Measurements from ENCODE around the gene AFF3.

The AFF3 gene

GRCh38 chr2:99819766-99820165, 322.6 kb downstream of the AFF3 start:
- H3K36me3 ChIP-seq (ENCODE audit: low read depth): no peaks in the 10 kb centered on the region
- no peak for TF ChIP-seq CTCF (IDR thresholded peaks at IDR 0.05; ENCODE audit: poor library complexity, severe bottlenecking)
- no peak overlapping the region for H3K4me3 ChIP-seq (ENCODE audit: severe bottlenecking)
- DNase-seq (ENCODE audit: low spot score) (no peak), ATAC-seq (ENCODE audit: low read depth) (no peak)
- no peaks in the 10 kb centered on the region for H3K9me3 ChIP-seq (ENCODE audit: severe bottlenecking)
- no peak overlapping the region for H3K27ac ChIP-seq (ENCODE audit: poor library complexity, severe bottlenecking)
- H3K4me1 ChIP-seq (ENCODE audit: insufficient read depth, poor library complexity, severe bottlenecking): no peaks in the 10 kb centered on the region
- peaks cover 6% of the 10 kb centered on the region for H3K27me3 ChIP-seq (ENCODE audit: insufficient read depth, poor library complexity, severe bottlenecking)

- Histone ChIP-seq H3K4me3 (ENCODE audit: severe bottlenecking) (no peak overlapping the region), H3K36me3 (ENCODE audit: low read depth) (no peaks in the 10 kb centered on the region), H3K4me1 (ENCODE audit: insufficient read depth, poor library complexity, severe bottlenecking) (no peaks in the 10 kb centered on the region), H3K9me3 (ENCODE audit: severe bottlenecking) (no peaks in the 10 kb centered on the region), H3K27ac (ENCODE audit: poor library complexity, severe bottlenecking) (no peak overlapping the region), H3K27me3 (ENCODE audit: insufficient read depth, poor library complexity, severe bottlenecking) (peaks cover 6% of the 10 kb centered on the region)
- peak; percentile 57 for TF ChIP-seq CTCF (IDR thresholded peaks at IDR 0.05; ENCODE audit: poor library complexity, severe bottlenecking)
- ATAC-seq (ENCODE audit: low read depth) (no peak), DNase-seq (ENCODE audit: low spot score) (no peak)
Measured at GRCh38 chr2:99818842-99819241, 323.5 kb downstream of the AFF3 start.

GRCh38 chr2:99816908-99817307, 325.5 kb downstream of the AFF3 start:
- no peak overlapping the region for H3K27ac ChIP-seq (ENCODE audit: poor library complexity, severe bottlenecking)

GRCh38 chr2:99812426-99812825, 330.0 kb downstream of the AFF3 start:
- H3K27me3 ChIP-seq (ENCODE audit: insufficient read depth, poor library complexity, severe bottlenecking): no peaks in the 10 kb centered on the region
- no peak for ATAC-seq (ENCODE audit: low read depth)
- DNase-seq (ENCODE audit: low spot score): no peak
- H3K27ac ChIP-seq (ENCODE audit: poor library complexity, severe bottlenecking): no peak overlapping the region
- no peak for TF ChIP-seq CTCF (IDR thresholded peaks at IDR 0.05; ENCODE audit: poor library complexity, severe bottlenecking)
- no peaks in the 10 kb centered on the region for H3K9me3 ChIP-seq (ENCODE audit: severe bottlenecking)
- no peaks in the 10 kb centered on the region for H3K36me3 ChIP-seq (ENCODE audit: low read depth)
- peaks cover 22% of the 10 kb centered on the region for H3K4me1 ChIP-seq (ENCODE audit: insufficient read depth, poor library complexity, severe bottlenecking)
- H3K4me3 ChIP-seq (ENCODE audit: severe bottlenecking): no peak overlapping the region

More at GRCh38 chr2:99816908-99817307, 325.5 kb downstream of the AFF3 start:
- Histone ChIP-seq H3K27me3 (ENCODE audit: insufficient read depth, poor library complexity, severe bottlenecking) (peaks cover 6% of the 10 kb centered on the region), H3K36me3 (ENCODE audit: low read depth) (no peaks in the 10 kb centered on the region), H3K4me3 (ENCODE audit: severe bottlenecking) (no peak overlapping the region), H3K4me1 (ENCODE audit: insufficient read depth, poor library complexity, severe bottlenecking) (no peaks in the 10 kb centered on the region), H3K9me3 (ENCODE audit: severe bottlenecking) (no peaks in the 10 kb centered on the region)
- DNase-seq (ENCODE audit: low spot score) (no peak), ATAC-seq (ENCODE audit: low read depth) (0 out of 3 replicates have a peak, but pooled peaks have one; percentile 19)
- no peak for TF ChIP-seq CTCF (IDR thresholded peaks at IDR 0.05; ENCODE audit: poor library complexity, severe bottlenecking)

GRCh38 chr2:99811544-99811943, 330.8 kb downstream of the AFF3 start:
- no peak overlapping the region for H3K27ac ChIP-seq (ENCODE audit: poor library complexity, severe bottlenecking)
- ATAC-seq (ENCODE audit: low read depth): 0 out of 3 replicates have a peak, but pooled peaks have one; percentile 9
- no peaks in the 10 kb centered on the region for H3K36me3 ChIP-seq (ENCODE audit: low read depth)
- H3K27me3 ChIP-seq (ENCODE audit: insufficient read depth, poor library complexity, severe bottlenecking): no peaks in the 10 kb centered on the region
- H3K4me3 ChIP-seq (ENCODE audit: severe bottlenecking): no peak overlapping the region
- no peak for TF ChIP-seq CTCF (IDR thresholded peaks at IDR 0.05; ENCODE audit: poor library complexity, severe bottlenecking)
- no peak for DNase-seq (ENCODE audit: low spot score)
- peaks cover 28% of the 10 kb centered on the region for H3K4me1 ChIP-seq (ENCODE audit: insufficient read depth, poor library complexity, severe bottlenecking)
- H3K9me3 ChIP-seq (ENCODE audit: severe bottlenecking): no peaks in the 10 kb centered on the region

Data from RWPE2 (cell line).